Fibroblast of lung (primary cell): ENCODE measurements around the gene SGIP1. TPM values are rescaled to one million over a fixed set of nuclear protein-coding genes. Genes with fewer than 3 reads are reported as not detected.

ENCODE experiments used
- DNase-seq, 2 donors: peaks; one replicate each; pipeline versions ENCODE4 v3.0.0 to v3.0.0-alpha.2; 2010; ENCODE audit warnings: low read depth in 2 of 2
- H2AFZ ChIP-seq: 2 replicates; pipeline ENCODE4 v1.5.1; 2012; ENCODE audit warnings: low read length, control low read depth, inconsistent platforms
- H3K27ac ChIP-seq: 2 replicates; pipeline ENCODE4 v1.5.1; 2011; ENCODE audit warnings: low read length, control low read depth; ENCODE audit not compliant: insufficient read depth
- H3K27me3 ChIP-seq: 2 replicates; pipeline ENCODE4 v1.5.1; 2011; ENCODE audit warnings: mild to moderate bottlenecking, low read length; ENCODE audit not compliant: control insufficient read depth, insufficient read depth
- H3K36me3 ChIP-seq: 2 replicates; pipeline ENCODE4 v1.5.1; 2011; ENCODE audit warnings: low read length; ENCODE audit not compliant: control insufficient read depth, insufficient read depth
- H3K4me1 ChIP-seq: 2 replicates; pipeline ENCODE4 v1.5.1; 2011; ENCODE audit warnings: low read length; ENCODE audit not compliant: control insufficient read depth, insufficient read depth; ENCODE audit errors: extremely low read depth
- H3K4me2 ChIP-seq: 2 replicates; pipeline ENCODE4 v1.5.1; 2011; ENCODE audit warnings: low read length, control low read depth; ENCODE audit not compliant: insufficient read depth; ENCODE audit errors: extremely low read depth
- H3K4me3 ChIP-seq, 4 experiments: fragments of 200-600 bp in 1 of 4; sonication (generic) in 1 of 4; replicated peaks in 1 of 4; 2 replicates each; pipeline ENCODE4 v1.5.1; 2011 to 2016; ENCODE audit warnings: low read length in 4 of 4, low read depth in 3 of 4, mild to moderate bottlenecking in 3 of 4, control low read depth in 2 of 4, inconsistent platforms in 1 of 4, mixed read lengths in 1 of 4; ENCODE audit not compliant: insufficient read depth in 1 of 4; ENCODE audit errors: control extremely low read depth in 1 of 4
- H3K79me2 ChIP-seq: 2 replicates; pipeline ENCODE4 v1.5.1; 2012; ENCODE audit warnings: mild to moderate bottlenecking, low read length, inconsistent platforms; ENCODE audit not compliant: control insufficient read depth, insufficient read depth
- H3K9ac ChIP-seq: 2 replicates; pipeline ENCODE4 v1.5.1; 2011; ENCODE audit warnings: mild to moderate bottlenecking, low read length, control low read depth; ENCODE audit not compliant: insufficient read depth
- H3K9me3 ChIP-seq: 2 replicates; pipeline ENCODE4 v1.5.1; 2012; ENCODE audit warnings: low read depth, low read length; ENCODE audit not compliant: control insufficient read depth, insufficient read depth
- H4K20me1 ChIP-seq: 2 replicates; pipeline ENCODE4 v1.5.1; 2011; ENCODE audit warnings: low read length; ENCODE audit not compliant: control insufficient read depth, insufficient read depth; ENCODE audit errors: extremely low read depth
- EZH2 ChIP-seq: IDR thresholded peaks from 2 replicates; pipeline ENCODE4 v1.5.1; 2012; ENCODE audit warnings: low read length, control low read depth, mild to moderate bottlenecking; ENCODE audit errors: missing control alignments
- polyA plus RNA-seq, 2 donors: library from polyadenylated mRNA; depleted of rRNA in 1 of 2; stranded (reverse) in 1 of 2; unstranded in 1 of 2; fragments of >200 nt; gene quantifications; 2 replicates each; pipeline ENCODE4 v1.2.1, GENCODE V29; 2011 to 2012; ENCODE audit warnings: missing spikeins in 1 of 2
- total RNA-seq: library from RNA; depleted of rRNA; stranded (reverse); fragments of >200 nt; gene quantifications from 2 replicates; pipeline ENCODE4 v1.2.1, GENCODE V29; 2014
- TF ChIP-seq, protein P1 (sequence below), 2 donors: IDR thresholded peaks in 1 of 2; conservative IDR thresholded peaks in 1 of 2; 1 replicate in 1 of 2; 2 replicates in 1 of 2; pipeline ENCODE4 v1.5.1; 2011 to 2012; ENCODE audit warnings: low read length in 2 of 2, control low read depth in 1 of 2, inconsistent platforms in 1 of 2, low read depth in 1 of 2, mild to moderate bottlenecking in 1 of 2

SGIP1 gene
- total and polyA plus RNA-seq, 2 donors (not counting 1 experiment from before 2014, with no cell fraction given), result 37.8 to 77.6 TPM

DNA sequence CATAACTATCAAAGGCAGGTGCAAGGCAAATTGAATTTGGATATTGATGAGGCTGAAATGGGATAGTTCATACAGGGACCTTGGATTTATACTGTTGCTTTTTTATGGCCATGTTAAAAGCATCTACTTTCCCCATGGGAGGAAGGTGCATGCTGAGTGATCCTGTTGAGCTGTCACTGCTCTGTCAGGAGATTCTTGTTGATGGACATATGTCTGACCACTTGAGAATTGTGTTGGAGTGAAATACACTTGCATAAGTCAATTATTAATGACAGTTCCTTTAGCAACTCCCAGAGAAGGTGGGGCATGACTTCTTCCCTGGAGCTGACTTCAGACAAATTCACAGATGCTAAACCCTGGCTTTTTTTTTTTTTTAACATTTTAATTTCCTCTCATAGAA is 159.9 kb downstream of the SGIP1 start:
- Histone ChIP-seq H3K4me1 (no peaks in the 10 kb centered on the region), H3K4me3 (no peak overlapping the region), H3K27ac (no peak overlapping the region), H3K9me3 (no peaks in the 10 kb centered on the region), H4K20me1 (no peaks in the 10 kb centered on the region), H2AFZ (no peak overlapping the region), H3K27me3 (no peaks in the 10 kb centered on the region), H3K9ac (no peak overlapping the region), H3K79me2 (no peaks in the 10 kb centered on the region), H3K36me3 (peaks cover 7% of the 10 kb centered on the region), H3K4me2 (no peak overlapping the region)
- no peak for DNase-seq
- TF ChIP-seq, protein P1, sequence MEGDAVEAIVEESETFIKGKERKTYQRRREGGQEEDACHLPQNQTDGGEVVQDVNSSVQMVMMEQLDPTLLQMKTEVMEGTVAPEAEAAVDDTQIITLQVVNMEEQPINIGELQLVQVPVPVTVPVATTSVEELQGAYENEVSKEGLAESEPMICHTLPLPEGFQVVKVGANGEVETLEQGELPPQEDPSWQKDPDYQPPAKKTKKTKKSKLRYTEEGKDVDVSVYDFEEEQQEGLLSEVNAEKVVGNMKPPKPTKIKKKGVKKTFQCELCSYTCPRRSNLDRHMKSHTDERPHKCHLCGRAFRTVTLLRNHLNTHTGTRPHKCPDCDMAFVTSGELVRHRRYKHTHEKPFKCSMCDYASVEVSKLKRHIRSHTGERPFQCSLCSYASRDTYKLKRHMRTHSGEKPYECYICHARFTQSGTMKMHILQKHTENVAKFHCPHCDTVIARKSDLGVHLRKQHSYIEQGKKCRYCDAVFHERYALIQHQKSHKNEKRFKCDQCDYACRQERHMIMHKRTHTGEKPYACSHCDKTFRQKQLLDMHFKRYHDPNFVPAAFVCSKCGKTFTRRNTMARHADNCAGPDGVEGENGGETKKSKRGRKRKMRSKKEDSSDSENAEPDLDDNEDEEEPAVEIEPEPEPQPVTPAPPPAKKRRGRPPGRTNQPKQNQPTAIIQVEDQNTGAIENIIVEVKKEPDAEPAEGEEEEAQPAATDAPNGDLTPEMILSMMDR (conservative IDR thresholded peaks at IDR 0.05 in 1 of 2, IDR thresholded peaks at IDR 0.05 in 1 of 2; ENCODE audit: low read depth in 1 of 2, low read length in 2 of 2), result no peak
- no peak for TF ChIP-seq EZH2

DNA sequence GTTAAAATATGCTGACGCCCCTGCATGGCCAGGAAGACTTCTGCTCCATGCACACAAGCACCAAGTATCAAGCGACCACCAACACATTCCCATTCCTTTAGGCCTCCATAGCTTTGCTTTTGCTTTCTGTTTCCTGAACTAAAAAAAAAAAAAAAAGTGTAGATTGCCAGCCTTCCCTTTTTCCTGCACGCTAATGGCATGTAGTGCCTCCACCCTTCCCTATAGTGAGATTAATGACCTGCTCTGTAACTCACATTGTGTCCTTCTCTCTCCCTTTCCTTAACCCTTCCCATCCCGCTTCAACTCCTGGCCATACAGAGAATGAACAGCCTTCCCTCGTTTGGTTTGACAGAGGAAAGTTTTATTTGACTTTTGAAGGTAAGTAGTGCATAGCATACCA is 161.2 kb downstream of the SGIP1 start:
- H3K9me3 ChIP-seq, result no peaks in the 10 kb centered on the region

DNA sequence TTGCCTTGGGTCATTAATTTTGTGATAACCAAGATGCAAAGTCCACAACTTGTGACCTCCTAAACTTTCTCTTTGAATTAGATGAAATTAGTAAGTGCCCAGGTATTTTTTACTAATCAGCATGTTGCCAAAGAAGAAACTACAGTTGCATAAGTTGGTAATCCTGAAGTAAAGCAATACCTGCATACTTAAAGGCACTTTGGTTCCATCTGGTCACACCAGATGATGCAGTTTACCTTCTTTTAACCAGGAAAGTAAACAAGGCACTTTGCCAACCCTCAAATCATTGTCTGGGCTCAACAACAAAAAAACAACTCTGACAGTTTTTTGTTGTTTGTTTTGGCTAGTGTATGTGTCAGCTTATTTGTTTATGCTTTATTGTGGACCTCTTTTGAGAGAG is 162.8 kb downstream of the SGIP1 start:
- H2AFZ ChIP-seq, result no peak overlapping the region
- no peaks in the 10 kb centered on the region for H3K4me1 ChIP-seq
- no peaks in the 10 kb centered on the region for H3K9me3 ChIP-seq
- H3K4me2 ChIP-seq, result no peak overlapping the region
- H3K27me3 ChIP-seq, result no peaks in the 10 kb centered on the region
- no peak overlapping the region for H3K9ac ChIP-seq
- H3K36me3 ChIP-seq, result peaks cover 4% of the 10 kb centered on the region
- TF ChIP-seq, protein P1 (conservative IDR thresholded peaks at IDR 0.05 in 1 of 2, IDR thresholded peaks at IDR 0.05 in 1 of 2; ENCODE audit: low read depth in 1 of 2, low read length in 2 of 2), result no peak
- TF ChIP-seq EZH2, result no peak
- DNase-seq, result no peak
- H3K27ac ChIP-seq, result no peak overlapping the region
- no peak overlapping the region for H3K4me3 ChIP-seq
- H4K20me1 ChIP-seq, result no peaks in the 10 kb centered on the region
- no peaks in the 10 kb centered on the region for H3K79me2 ChIP-seq

More for the DNA sequence above, 161.2 kb downstream of the SGIP1 start:
- H3K4me3 ChIP-seq, result no peak overlapping the region
- H3K27me3 ChIP-seq, result no peaks in the 10 kb centered on the region
- no peak overlapping the region for H3K27ac ChIP-seq
- no peak for DNase-seq
- peaks cover 4% of the 10 kb centered on the region for H3K36me3 ChIP-seq
- H3K4me2 ChIP-seq, result no peak overlapping the region
- H4K20me1 ChIP-seq, result no peaks in the 10 kb centered on the region
- H2AFZ ChIP-seq, result no peak overlapping the region
- H3K4me1 ChIP-seq, result no peaks in the 10 kb centered on the region
- TF ChIP-seq, protein P1 (conservative IDR thresholded peaks at IDR 0.05 in 1 of 2, IDR thresholded peaks at IDR 0.05 in 1 of 2; ENCODE audit: low read depth in 1 of 2, low read length in 2 of 2), result no peak
- no peak for TF ChIP-seq EZH2
- H3K79me2 ChIP-seq, result no peaks in the 10 kb centered on the region
- no peak overlapping the region for H3K9ac ChIP-seq
